Activated T-cell treated with anti-CD3 and anti-CD28 coated beads, Interleukin-2, amount 50 U/mL, for 24 hours (primary cell): ENCODE results near the gene TMEM135.

Experiments
- DNase-seq: peaks from one replicate; pipeline ENCODE4 v3.0.0-alpha.2; 2020
- H3K27ac Mint-ChIP-seq: 2 replicates; pipeline ENCODE4 v1.8.0; 2020; ENCODE audit warnings: mild to moderate bottlenecking, mixed read lengths
- H3K27me3 Mint-ChIP-seq: 2 replicates; pipeline ENCODE4 v1.8.0; 2020; ENCODE audit warnings: mixed read lengths
- H3K36me3 Mint-ChIP-seq: 2 replicates; pipeline ENCODE4 v1.8.0; 2020; ENCODE audit warnings: low read depth, mixed read lengths
- H3K4me1 Mint-ChIP-seq: 2 replicates; pipeline ENCODE4 v1.8.0; 2020; ENCODE audit warnings: low read depth, mixed read lengths
- H3K4me3 Mint-ChIP-seq: 2 replicates; pipeline ENCODE4 v1.8.0; 2020; ENCODE audit warnings: mild to moderate bottlenecking, moderate library complexity, mixed read lengths
- H3K9me3 Mint-ChIP-seq: 2 replicates; pipeline ENCODE4 v1.8.0; 2020; ENCODE audit warnings: mixed read lengths

TMEM135 gene

GRCh38 chr11:87304412-87304811 lies 266.7 kb downstream of the TMEM135 start:
- no peak overlapping the region for H3K27ac Mint-ChIP-seq
- peaks cover 21% of the 10 kb centered on the region for H3K36me3 Mint-ChIP-seq
- no peaks in the 10 kb centered on the region for H3K9me3 Mint-ChIP-seq
- no peak overlapping the region for H3K4me3 Mint-ChIP-seq
- H3K27me3 Mint-ChIP-seq = no peaks in the 10 kb centered on the region
- no peak for DNase-seq
- H3K4me1 Mint-ChIP-seq = no peaks in the 10 kb centered on the region

GRCh38 chr11:87306262-87306851 lies 268.6 kb downstream of the TMEM135 start:
- no peaks in the 10 kb centered on the region for H3K4me1 Mint-ChIP-seq
- no peak overlapping the region for H3K27ac Mint-ChIP-seq
- no peaks in the 10 kb centered on the region for H3K9me3 Mint-ChIP-seq
- no peak overlapping the region for H3K4me3 Mint-ChIP-seq
- DNase-seq = no peak
- peaks cover 24% of the 10 kb centered on the region for H3K36me3 Mint-ChIP-seq
- H3K27me3 Mint-ChIP-seq = no peaks in the 10 kb centered on the region

GRCh38 chr11:87307101-87307500 lies 269.4 kb downstream of the TMEM135 start:
- H3K4me1 Mint-ChIP-seq = no peaks in the 10 kb centered on the region
- H3K36me3 Mint-ChIP-seq = peaks cover 24% of the 10 kb centered on the region
- DNase-seq = no peak
- no peak overlapping the region for H3K4me3 Mint-ChIP-seq
- no peaks in the 10 kb centered on the region for H3K9me3 Mint-ChIP-seq
- no peak overlapping the region for H3K27ac Mint-ChIP-seq
- no peaks in the 10 kb centered on the region for H3K27me3 Mint-ChIP-seq

- Mint-ChIP-seq H3K9me3 (no peaks in the 10 kb centered on the region), H3K27ac (no peak overlapping the region)
These were observed 277.5 kb downstream of the TMEM135 start for GRCh38 chr11:87315229-87315628.

GRCh38 chr11:87316491-87316890 lies 278.8 kb downstream of the TMEM135 start:
- H3K4me3 Mint-ChIP-seq = no peak overlapping the region
- no peak for DNase-seq
- H3K36me3 Mint-ChIP-seq = peaks cover 29% of the 10 kb centered on the region
- H3K9me3 Mint-ChIP-seq = no peaks in the 10 kb centered on the region
- no peak overlapping the region for H3K27ac Mint-ChIP-seq
- H3K27me3 Mint-ChIP-seq = no peaks in the 10 kb centered on the region
- no peaks in the 10 kb centered on the region for H3K4me1 Mint-ChIP-seq

More at GRCh38 chr11:87315229-87315628, 277.5 kb downstream of the TMEM135 start:
- Mint-ChIP-seq H3K4me1 (no peaks in the 10 kb centered on the region), H3K27me3 (no peaks in the 10 kb centered on the region), H3K4me3 (no peak overlapping the region), H3K36me3 (peaks cover 17% of the 10 kb centered on the region)
- DNase-seq = no peak

- no peak overlapping the region for H3K27ac Mint-ChIP-seq
- H3K4me3 Mint-ChIP-seq = no peak overlapping the region
- no peaks in the 10 kb centered on the region for H3K4me1 Mint-ChIP-seq
- DNase-seq = no peak
- H3K27me3 Mint-ChIP-seq = no peaks in the 10 kb centered on the region
- H3K36me3 Mint-ChIP-seq = peaks cover 39% of the 10 kb centered on the region
- no peaks in the 10 kb centered on the region for H3K9me3 Mint-ChIP-seq
These were observed 279.7 kb downstream of the TMEM135 start for GRCh38 chr11:87317441-87317840.

- Mint-ChIP-seq H3K9me3 (no peaks in the 10 kb centered on the region), H3K36me3 (peaks cover 54% of the 10 kb centered on the region), H3K4me1 (no peaks in the 10 kb centered on the region), H3K4me3 (no peak overlapping the region), H3K27me3 (no peaks in the 10 kb centered on the region), H3K27ac (no peak overlapping the region)
- DNase-seq = no peak
These were observed 282.4 kb downstream of the TMEM135 start for GRCh38 chr11:87320123-87320522.

- Mint-ChIP-seq H3K4me1 (no peaks in the 10 kb centered on the region), H3K36me3 (peaks cover 72% of the 10 kb centered on the region), H3K27ac (no peak overlapping the region), H3K9me3 (no peaks in the 10 kb centered on the region), H3K27me3 (no peaks in the 10 kb centered on the region), H3K4me3 (no peak overlapping the region)
- DNase-seq = no peak
These were observed 284.8 kb downstream of the TMEM135 start for GRCh38 chr11:87322568-87322967.

GRCh38 chr11:87323899-87324298 lies 286.2 kb downstream of the TMEM135 start:
- H3K4me1 Mint-ChIP-seq = no peaks in the 10 kb centered on the region
- no peak overlapping the region for H3K4me3 Mint-ChIP-seq
- H3K27ac Mint-ChIP-seq = no peak overlapping the region
- peaks cover 71% of the 10 kb centered on the region for H3K36me3 Mint-ChIP-seq
- no peak for DNase-seq
- H3K27me3 Mint-ChIP-seq = no peaks in the 10 kb centered on the region
- H3K9me3 Mint-ChIP-seq = no peaks in the 10 kb centered on the region

GRCh38 chr11:87324817-87325489 lies 287.2 kb downstream of the TMEM135 start:
- Mint-ChIP-seq H3K27ac (no peak overlapping the region), H3K4me3 (no peak overlapping the region), H3K27me3 (no peaks in the 10 kb centered on the region), H3K9me3 (no peaks in the 10 kb centered on the region), H3K4me1 (no peaks in the 10 kb centered on the region), H3K36me3 (peaks cover 64% of the 10 kb centered on the region)
- no peak for DNase-seq

- no peak for DNase-seq
- no peaks in the 10 kb centered on the region for H3K27me3 Mint-ChIP-seq
- H3K27ac Mint-ChIP-seq = no peak overlapping the region
- H3K36me3 Mint-ChIP-seq = peaks cover 59% of the 10 kb centered on the region
- H3K9me3 Mint-ChIP-seq = no peaks in the 10 kb centered on the region
- no peak overlapping the region for H3K4me3 Mint-ChIP-seq
- H3K4me1 Mint-ChIP-seq = no peaks in the 10 kb centered on the region
These were observed 287.7 kb downstream of the TMEM135 start for GRCh38 chr11:87325490-87325872.

GRCh38 chr11:87326594-87326993 lies 288.9 kb downstream of the TMEM135 start:
- peaks cover 48% of the 10 kb centered on the region for H3K36me3 Mint-ChIP-seq
- DNase-seq = no peak
- H3K4me1 Mint-ChIP-seq = no peaks in the 10 kb centered on the region
- no peak overlapping the region for H3K27ac Mint-ChIP-seq
- no peaks in the 10 kb centered on the region for H3K9me3 Mint-ChIP-seq
- no peaks in the 10 kb centered on the region for H3K27me3 Mint-ChIP-seq
- no peak overlapping the region for H3K4me3 Mint-ChIP-seq

- Mint-ChIP-seq H3K27ac (no peak overlapping the region), H3K4me3 (no peak overlapping the region), H3K4me1 (no peaks in the 10 kb centered on the region), H3K36me3 (peaks cover 30% of the 10 kb centered on the region), H3K27me3 (no peaks in the 10 kb centered on the region), H3K9me3 (peaks cover 2% of the 10 kb centered on the region)
- no peak for DNase-seq
These were observed 291.4 kb downstream of the TMEM135 start for GRCh38 chr11:87329172-87329571.

- Mint-ChIP-seq H3K36me3 (peaks cover 24% of the 10 kb centered on the region), H3K9me3 (peaks cover 2% of the 10 kb centered on the region), H3K4me1 (no peaks in the 10 kb centered on the region), H3K4me3 (no peak overlapping the region), H3K27ac (no peak overlapping the region), H3K27me3 (no peaks in the 10 kb centered on the region)
- no peak for DNase-seq
These were observed 292.5 kb downstream of the TMEM135 start for GRCh38 chr11:87330187-87330601.

- Mint-ChIP-seq H3K9me3 (peaks cover 9% of the 10 kb centered on the region), H3K27ac (no peak overlapping the region), H3K36me3 (peaks cover 15% of the 10 kb centered on the region), H3K27me3 (no peaks in the 10 kb centered on the region), H3K4me1 (no peaks in the 10 kb centered on the region), H3K4me3 (no peak overlapping the region)
- no peak for DNase-seq
These were observed 293.5 kb downstream of the TMEM135 start for GRCh38 chr11:87331273-87331672.
